ENCODE measurements around the gene SP140L.
A peak's percentile ranks its signal among the peaks of the same experiment; 100 is the strongest.
"Not testable (repeated sequence)": the region's sequence is repeated elsewhere in the genome, so short reads cannot be mapped to it uniquely, and the experiment has no call there.

The SP140L gene

GRCh38 chr2:230326453-230327417, at the start of gene SP140L:
Gene SP140L (plus strand): TSS chr2:230327193. CDS start chr2:230327270, 77 bp downstream.
- peak; percentile 84 for DNase-seq (ENCODE audit: low spot score)

GRCh38 chr2:230282936-230283335, 44.1 kb upstream of the SP140L start:
- DNase-seq (ENCODE audit: low spot score) = no peak

GRCh38 chr2:230286048-230286447, 40.9 kb upstream of the SP140L start:
- no peak for DNase-seq (ENCODE audit: low spot score)

- DNase-seq (ENCODE audit: low spot score) = not testable (repeated sequence)
These were observed 37.7 kb upstream of the SP140L start for GRCh38 chr2:230289311-230289710.

GRCh38 chr2:230295192-230295591, 31.8 kb upstream of the SP140L start:
- DNase-seq (ENCODE audit: low spot score) = no peak

GRCh38 chr2:230296917-230297316, 30.1 kb upstream of the SP140L start:
- DNase-seq (ENCODE audit: low spot score) = no peak

- DNase-seq (ENCODE audit: low spot score) = no peak
These were observed 27.4 kb upstream of the SP140L start for GRCh38 chr2:230299618-230300017.

GRCh38 chr2:230305416-230306275, 21.3 kb upstream of the SP140L start:
- DNase-seq (ENCODE audit: low spot score) = no peak

- no peak for DNase-seq (ENCODE audit: low spot score)
These were observed 20.5 kb upstream of the SP140L start for GRCh38 chr2:230306474-230306873.

GRCh38 chr2:230307485-230307884, 19.5 kb upstream of the SP140L start:
- no peak for DNase-seq (ENCODE audit: low spot score)

GRCh38 chr2:230308402-230309000, 18.5 kb upstream of the SP140L start:
- DNase-seq (ENCODE audit: low spot score) = no peak

GRCh38 chr2:230310792-230311191, 16.2 kb upstream of the SP140L start:
- DNase-seq (ENCODE audit: low spot score) = not testable (repeated sequence)

- not testable (repeated sequence) for DNase-seq (ENCODE audit: low spot score)
These were observed 15.4 kb upstream of the SP140L start for GRCh38 chr2:230311634-230312033.

GRCh38 chr2:230312638-230313037, 14.4 kb upstream of the SP140L start:
- no peak for DNase-seq (ENCODE audit: low spot score)

- no peak for DNase-seq (ENCODE audit: low spot score)
These were observed 9.6 kb upstream of the SP140L start for GRCh38 chr2:230317366-230317765.

- DNase-seq (ENCODE audit: low spot score) = no peak
These were observed 8.5 kb upstream of the SP140L start for GRCh38 chr2:230318190-230319121.

GRCh38 chr2:230319211-230319862, 7.7 kb upstream of the SP140L start:
- DNase-seq (ENCODE audit: low spot score) = peak; percentile 89

GRCh38 chr2:230321031-230321430, 6.0 kb upstream of the SP140L start:
- no peak for DNase-seq (ENCODE audit: low spot score)

- DNase-seq (ENCODE audit: low spot score) = no peak
These were observed 4.2 kb upstream of the SP140L start for GRCh38 chr2:230322561-230323384.

Data from CD4-positive, alpha-beta T cell treated with Interleukin-6 at 100 ng/mL for 8 hours (primary cell).